CD1c-positive myeloid dendritic cell (primary cell): Measurements from ENCODE around the gene FN1.
"Not testable (repeated sequence)": the region's sequence is repeated elsewhere in the genome, so short reads cannot be mapped to it uniquely, and the experiment has no call there.

ENCODE experiments used
- DNase-seq: peaks from one replicate; pipeline ENCODE4 v3.0.0-alpha.2; 2016; ENCODE audit errors: extremely low spot score

Gene FN1

GRCh38 chr2:215338883-215339679, 96.8 kb downstream of the FN1 start:
- no peak for DNase-seq

- no peak for DNase-seq
Measured at GRCh38 chr2:215332872-215333595, 102.8 kb downstream of the FN1 start.

GRCh38 chr2:215328066-215328465, 107.8 kb downstream of the FN1 start:
- DNase-seq: no peak

GRCh38 chr2:215324811-215325210, 111.1 kb downstream of the FN1 start:
- DNase-seq: no peak

- DNase-seq: no peak
Measured at GRCh38 chr2:215320679-215321078, 115.2 kb downstream of the FN1 start.

GRCh38 chr2:215320102-215320501, 115.8 kb downstream of the FN1 start:
- no peak for DNase-seq

- DNase-seq: no peak
Measured at GRCh38 chr2:215319500-215319899, 116.4 kb downstream of the FN1 start.

- no peak for DNase-seq
Measured at GRCh38 chr2:215316336-215316735, 119.5 kb downstream of the FN1 start.

GRCh38 chr2:215315301-215315700, 120.6 kb downstream of the FN1 start:
- DNase-seq: no peak

- no peak for DNase-seq
Measured at GRCh38 chr2:215314896-215315295, 121.0 kb downstream of the FN1 start.

GRCh38 chr2:215313255-215313613, 122.6 kb downstream of the FN1 start:
- DNase-seq: no peak

- DNase-seq: peak; percentile 96
Measured at GRCh38 chr2:215311625-215312396, 124.1 kb downstream of the FN1 start, which contains the start of gene ATIC. ATIC (plus strand) TSS chr2:215312059; CDS start chr2:215312143, 84 bp downstream.

GRCh38 chr2:215311259-215311624, 124.6 kb downstream of the FN1 start:
- DNase-seq: not testable (repeated sequence)
